GM21619 (cell line): ENCODE results near the gene ROPN1B.
"Not testable (repeated sequence)": the region's sequence is repeated elsewhere in the genome, so short reads cannot be mapped to it uniquely, and the experiment has no call there.

Source experiments
- ATAC-seq: cut with Tn5 transposase; IDR thresholded peaks from one replicate; pipeline ENCODE4 v1.9.1; 2021; ENCODE audit not compliant: unreplicated experiment

ROPN1B gene

GRCh38 chr3:125968701-125969592 lies at the start of gene ROPN1B:
ROPN1B (plus strand) TSS chr3:125969178; CDS start chr3:125972055, 2,877 bp downstream.
- not testable (repeated sequence) for ATAC-seq

- not testable (repeated sequence) for ATAC-seq
These were observed 48.8 kb upstream of the ROPN1B start for GRCh38 chr3:125920191-125920590.

GRCh38 chr3:125920751-125921279 lies 48.2 kb upstream of the ROPN1B start:
- not testable (repeated sequence) for ATAC-seq

GRCh38 chr3:125921712-125922111 lies 47.3 kb upstream of the ROPN1B start:
- not testable (repeated sequence) for ATAC-seq

GRCh38 chr3:125923324-125924115 lies 45.5 kb upstream of the ROPN1B start:
- not testable (repeated sequence) for ATAC-seq

- not testable (repeated sequence) for ATAC-seq
These were observed 44.7 kb upstream of the ROPN1B start for GRCh38 chr3:125924276-125924675.

GRCh38 chr3:125925727-125926126 lies 43.3 kb upstream of the ROPN1B start:
- not testable (repeated sequence) for ATAC-seq

- ATAC-seq = not testable (repeated sequence)
These were observed 40.0 kb upstream of the ROPN1B start for GRCh38 chr3:125928771-125929545.

GRCh38 chr3:125929765-125930164 lies 39.2 kb upstream of the ROPN1B start:
- ATAC-seq = not testable (repeated sequence)

- not testable (repeated sequence) for ATAC-seq
These were observed 37.6 kb upstream of the ROPN1B start for GRCh38 chr3:125931355-125931880.

GRCh38 chr3:125933397-125934173 lies 35.4 kb upstream of the ROPN1B start:
- ATAC-seq = not testable (repeated sequence)

- not testable (repeated sequence) for ATAC-seq
These were observed 33.6 kb upstream of the ROPN1B start for GRCh38 chr3:125935252-125935874.

GRCh38 chr3:125936210-125936815 lies 32.7 kb upstream of the ROPN1B start:
- not testable (repeated sequence) for ATAC-seq

GRCh38 chr3:125936891-125937290 lies 32.1 kb upstream of the ROPN1B start:
- ATAC-seq = not testable (repeated sequence)

GRCh38 chr3:125947806-125948205 lies 21.2 kb upstream of the ROPN1B start:
- not testable (repeated sequence) for ATAC-seq

GRCh38 chr3:125948901-125949300 lies 20.1 kb upstream of the ROPN1B start:
- ATAC-seq = not testable (repeated sequence)

GRCh38 chr3:125951176-125951575 lies 17.8 kb upstream of the ROPN1B start:
- not testable (repeated sequence) for ATAC-seq

- ATAC-seq = not testable (repeated sequence)
These were observed 12.0 kb upstream of the ROPN1B start for GRCh38 chr3:125957020-125957419.
